NCI-H82 treated with DMSO at 0.1 percent for 48 hours (cell line): ENCODE results near the gene MNX1.

Experiments used
- DNase-seq: peaks from one replicate; lab custom pipeline; 2025; ENCODE audit not compliant: unreplicated experiment; lab: John Stamatoyannopoulos, UW

MNX1 gene

DNA sequence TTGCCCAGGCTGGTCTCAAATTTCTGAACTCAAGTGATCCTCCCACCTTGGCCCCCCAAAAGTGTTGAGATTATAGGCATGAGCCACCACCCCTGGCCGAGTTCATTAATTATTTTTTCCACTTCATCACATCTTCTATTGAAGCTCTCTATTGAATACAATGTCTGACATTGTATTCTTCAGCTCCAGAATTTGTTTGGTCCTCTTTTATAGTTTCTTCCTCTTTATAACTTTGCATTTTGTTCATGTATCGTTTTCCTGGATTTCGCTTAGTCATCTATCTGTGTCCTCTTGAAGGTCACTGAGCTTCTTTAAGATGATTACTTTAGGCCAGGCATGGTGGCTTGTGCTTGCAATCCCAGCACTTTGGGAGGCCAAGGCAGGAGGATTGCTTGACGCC, 30.8 kb downstream of the MNX1 start:
- no peak for DNase-seq

GRCh38 chr7:156979007-156979606, 31.4 kb downstream of the MNX1 start:
- DNase-seq: no peak

GRCh38 chr7:156975620-156976019, 34.8 kb downstream of the MNX1 start:
- DNase-seq: no peak

DNA sequence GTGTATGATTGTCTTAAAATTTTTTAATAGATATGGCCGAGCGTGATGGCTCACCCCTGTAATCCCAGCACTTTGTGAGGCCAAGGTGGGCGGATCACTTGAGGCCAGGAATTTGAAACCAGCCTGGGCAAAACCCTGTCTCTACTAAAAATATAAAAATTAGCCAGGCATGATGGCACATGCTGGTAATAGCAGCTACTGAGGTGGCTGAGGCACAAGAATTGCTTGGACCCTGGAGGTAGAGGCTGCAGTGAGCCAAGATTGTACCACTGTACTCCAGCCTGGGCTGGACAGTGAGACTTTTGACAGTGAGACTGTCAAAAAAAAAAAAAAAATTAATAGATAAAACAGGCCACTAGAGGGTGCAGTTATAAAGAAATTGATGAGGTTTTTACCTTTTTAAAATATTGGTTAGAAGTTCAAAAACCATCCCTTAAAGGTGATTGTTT, 40.5 kb downstream of the MNX1 start:
- no peak for DNase-seq

GRCh38 chr7:156968183-156968582, 42.3 kb downstream of the MNX1 start:
- no peak for DNase-seq

DNA sequence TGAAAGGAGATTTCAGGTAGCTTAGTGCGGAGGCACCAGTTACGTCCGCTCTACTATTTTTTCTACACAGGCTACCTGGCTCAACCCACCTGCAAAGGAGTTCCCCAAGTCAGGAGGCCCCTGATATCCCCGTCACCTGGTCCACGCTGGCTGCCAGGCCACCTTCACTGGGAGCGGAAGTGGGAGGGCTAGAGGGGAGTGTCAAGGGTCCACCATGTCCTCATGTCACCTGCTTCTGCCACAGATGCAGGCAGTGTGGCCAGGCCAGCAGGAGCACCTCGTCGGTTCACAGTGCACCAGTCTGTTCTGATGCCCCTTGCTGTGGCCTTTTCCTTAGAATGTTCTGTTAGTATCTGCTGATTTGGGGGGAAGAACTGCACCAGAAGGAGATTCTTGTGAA, 44.1 kb downstream of the MNX1 start:
- DNase-seq: no peak

- DNase-seq: no peak
Measured at GRCh38 chr7:156964971-156965370, 45.5 kb downstream of the MNX1 start.

DNA sequence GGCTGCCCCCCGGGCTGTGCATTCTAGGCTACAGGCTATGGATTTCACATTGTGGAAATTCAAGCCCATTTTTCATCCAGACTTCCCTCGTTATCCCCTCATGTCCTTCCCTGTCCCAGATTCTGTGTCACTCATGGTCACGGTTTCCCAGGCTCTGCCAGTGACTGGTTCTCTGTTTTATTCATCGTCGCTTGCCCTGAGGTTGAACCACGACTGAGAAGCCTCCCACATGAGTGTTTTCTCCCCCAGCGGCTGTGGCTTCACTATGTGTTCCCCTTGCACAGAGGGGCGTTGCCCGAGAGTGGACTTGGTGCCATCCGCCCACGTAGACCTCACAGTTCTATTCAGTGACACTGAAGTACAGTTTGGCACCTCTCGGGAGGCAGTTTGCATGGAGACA, 47.0 kb downstream of the MNX1 start:
- no peak for DNase-seq

DNA sequence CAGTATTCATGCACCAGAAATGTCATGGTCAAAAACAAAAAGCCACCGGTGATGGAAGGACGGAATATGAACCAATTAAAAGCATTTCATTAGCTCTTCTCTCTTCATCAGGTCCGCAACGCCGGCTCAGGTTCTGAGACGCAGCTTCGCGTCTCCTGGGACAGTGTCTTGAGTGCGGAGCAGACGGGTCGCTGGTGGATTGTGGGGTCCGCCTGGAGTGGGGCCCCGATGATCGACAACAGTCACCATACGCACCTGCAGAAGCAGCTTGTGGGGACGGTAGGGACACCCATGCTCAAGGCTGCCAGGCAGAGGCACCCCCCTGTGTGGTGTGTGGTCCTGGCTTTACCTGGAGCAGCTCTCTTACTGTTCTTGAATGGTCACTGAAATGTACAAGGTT, 47.6 kb downstream of the MNX1 start:
- DNase-seq: no peak

DNA sequence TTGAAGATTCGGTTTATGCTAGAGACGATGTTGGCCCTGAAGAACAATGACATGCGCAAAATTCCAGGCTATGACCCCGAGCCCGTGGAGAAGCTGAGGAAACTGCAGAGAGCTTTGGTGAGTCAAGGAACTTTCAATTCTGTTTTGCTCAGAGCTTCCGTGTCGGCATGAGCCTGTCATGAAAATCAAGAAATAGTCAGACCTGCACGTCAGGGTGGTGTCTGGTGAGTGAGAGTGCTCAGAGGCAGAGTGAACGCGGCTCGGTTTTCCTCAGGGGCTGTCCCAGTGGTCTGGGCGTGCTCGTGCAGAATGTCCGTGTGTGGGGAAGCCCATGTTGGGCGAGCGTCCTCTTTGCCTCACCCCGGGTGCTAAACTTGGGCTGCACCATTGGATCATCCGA, 48.3 kb downstream of the MNX1 start:
- no peak for DNase-seq

DNA sequence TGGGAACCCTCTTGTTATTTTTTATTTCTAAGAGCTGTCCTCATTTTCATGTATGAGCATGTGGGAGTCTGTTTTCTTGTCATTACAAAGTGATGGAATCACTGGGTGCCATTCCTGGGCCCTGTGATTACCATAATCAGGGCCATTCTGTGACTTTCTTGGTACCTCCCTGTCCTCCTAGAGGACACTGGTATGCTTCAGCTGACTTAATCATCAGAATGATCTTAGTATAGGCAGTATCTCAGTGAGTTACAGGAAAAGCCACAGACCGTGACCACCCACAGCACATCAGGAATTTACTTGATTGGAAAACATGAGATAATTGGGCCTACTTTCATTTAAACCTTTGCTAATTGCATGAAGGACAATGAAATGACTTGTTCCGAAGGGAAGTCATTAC, 53.7 kb downstream of the MNX1 start:
- no peak for DNase-seq

DNA sequence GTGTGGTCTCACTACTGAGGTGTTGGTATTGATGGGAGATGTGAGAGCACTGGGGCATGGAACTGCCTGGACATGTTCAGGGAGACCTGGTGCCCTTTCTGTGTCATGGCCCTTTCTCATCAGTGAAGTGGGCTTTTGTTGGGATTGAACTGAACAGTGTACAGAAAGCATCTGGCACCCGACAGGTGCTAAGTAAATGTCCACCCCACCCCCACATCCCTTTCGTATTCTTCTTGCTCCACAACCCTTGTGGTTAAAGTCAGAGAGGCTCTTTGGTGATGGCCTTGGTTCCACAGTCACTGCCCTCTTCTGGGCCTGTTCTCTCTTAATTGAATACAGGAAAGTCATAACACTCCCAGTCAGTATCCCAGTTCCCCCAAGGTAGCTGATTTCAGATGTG, 55.5 kb downstream of the MNX1 start:
- no peak for DNase-seq
